PFSK-1 (cell line): ENCODE data around the gene ZNF544.

ENCODE experiments used
- POLR2AphosphoS5 ChIP-seq: IDR thresholded peaks from 2 replicates; pipeline ENCODE4 v1.6.1; 2012; ENCODE audit warnings: low read depth, mild to moderate bottlenecking, control low read depth, low read length, moderate library complexity
- SIN3A ChIP-seq: IDR thresholded peaks from 2 replicates; pipeline ENCODE4 v1.6.1; 2012; ENCODE audit warnings: mild to moderate bottlenecking, low read length, moderate library complexity, borderline replicate concordance; ENCODE audit not compliant: insufficient read depth
- TAF1 ChIP-seq: IDR thresholded peaks from 2 replicates; pipeline ENCODE4 v1.6.1; 2012; ENCODE audit warnings: low read length, control low read depth, borderline replicate concordance; ENCODE audit not compliant: insufficient read depth

GRCh38 chr19:58279925-58280316, 51.2 kb downstream of the ZNF544 start:
- TF ChIP-seq SIN3A (no peak), POLR2AphosphoS5 (no peak), TAF1 (no peak)
